ENCODE measurements around the gene RCC2. TPM values are rescaled to one million over a fixed set of nuclear protein-coding genes. Genes with fewer than 3 reads are reported as not detected.

The RCC2 gene
- total RNA-seq, 1 donor from 2014 or later: 72.0 TPM

DNA sequence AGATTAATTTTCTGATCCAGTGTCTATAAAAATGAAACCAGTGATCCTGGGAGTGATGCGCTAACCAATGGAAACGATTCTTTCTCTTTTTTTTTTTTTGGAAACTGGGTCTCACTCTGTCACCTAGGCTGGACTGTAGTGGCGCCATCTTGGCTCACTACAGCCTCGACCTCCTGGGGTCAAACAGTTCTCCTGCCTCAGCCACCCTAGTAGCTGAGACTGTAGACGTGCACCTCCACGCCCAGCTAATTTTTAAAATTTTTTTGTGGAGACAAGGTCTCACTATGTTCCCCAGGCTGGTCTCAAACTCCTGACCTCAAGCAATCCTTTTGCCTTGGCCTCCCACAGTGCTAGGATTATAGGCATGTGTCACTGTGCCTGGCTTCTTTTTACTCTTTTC, 3.4 kb upstream of the RCC2 start:
- no peak for DNase-seq (ENCODE audit: low read depth in 2 of 2)

DNA sequence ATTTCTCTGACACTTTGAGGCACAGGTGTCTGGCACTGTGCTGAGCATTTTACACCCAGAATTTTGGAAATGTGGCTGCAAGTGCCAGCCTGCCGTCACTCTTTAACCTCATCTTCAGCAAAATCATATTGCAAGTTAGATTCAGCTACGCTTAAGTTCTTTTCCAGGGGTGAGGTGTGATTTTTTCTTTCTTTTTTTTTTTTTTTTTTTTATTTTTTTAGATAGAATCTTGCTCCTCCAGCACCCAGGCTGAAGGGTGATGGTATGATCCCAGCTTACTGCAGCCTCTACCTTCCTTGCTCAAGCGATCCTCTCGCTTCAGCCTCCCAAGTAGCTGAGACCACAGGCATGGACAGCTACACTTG, 2.5 kb upstream of the RCC2 start:
- no peak for DNase-seq (ENCODE audit: low read depth in 2 of 2)

DNA sequence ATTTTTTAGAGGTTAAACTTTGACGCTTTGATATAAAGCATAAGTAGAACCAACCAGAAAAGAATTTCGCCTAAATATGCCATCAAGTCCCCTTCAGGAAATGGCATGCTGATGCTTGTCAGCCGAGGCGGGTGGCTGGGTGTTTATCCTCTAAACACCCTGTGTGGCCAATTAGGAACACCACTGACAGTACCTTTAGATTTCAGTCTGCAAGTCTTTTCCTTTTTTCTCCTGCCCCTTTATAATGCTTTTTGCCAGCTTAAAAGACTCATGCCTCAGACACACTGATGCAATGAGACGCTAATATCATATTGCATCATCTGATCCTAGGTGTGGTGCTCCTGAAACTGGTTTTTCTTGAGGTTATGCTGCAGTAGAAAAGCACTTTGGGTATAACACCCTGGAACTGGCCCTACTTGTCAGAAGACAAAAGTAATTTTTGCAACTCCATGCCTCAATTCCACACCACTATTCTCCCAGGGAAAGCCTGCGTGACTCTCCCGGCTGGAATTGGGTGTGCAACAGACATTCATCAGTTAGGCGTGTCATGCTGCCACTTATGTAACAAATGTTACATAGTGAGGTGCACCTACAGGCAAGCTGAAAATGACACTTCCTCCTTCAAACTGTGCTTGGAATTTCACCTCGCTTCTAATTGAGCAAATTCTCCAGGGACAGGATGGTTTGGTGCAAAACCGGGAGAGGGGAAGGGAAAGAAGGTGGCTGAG, 2.0 kb upstream of the RCC2 start:
- DNase-seq (ENCODE audit: low read depth in 2 of 2): no peak

DNA sequence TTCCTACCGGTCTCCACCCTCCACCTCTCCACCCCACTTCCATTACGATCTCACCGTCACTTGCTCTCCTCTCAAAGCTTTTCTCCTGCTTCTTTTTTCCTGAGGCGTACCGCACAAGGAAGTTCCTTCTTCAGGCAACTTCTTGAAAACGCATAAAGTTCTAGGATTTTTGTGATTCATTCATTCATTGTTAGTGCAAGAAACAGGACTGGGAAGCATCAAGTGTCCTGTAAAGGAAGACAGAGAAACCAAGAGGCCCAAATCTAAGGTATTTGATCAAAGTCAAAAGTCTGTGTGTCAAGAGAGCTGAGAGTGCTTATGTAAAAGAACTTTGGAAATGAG, 1.3 kb upstream of the RCC2 start:
- DNase-seq (ENCODE audit: low read depth in 2 of 2): no peak

DNA sequence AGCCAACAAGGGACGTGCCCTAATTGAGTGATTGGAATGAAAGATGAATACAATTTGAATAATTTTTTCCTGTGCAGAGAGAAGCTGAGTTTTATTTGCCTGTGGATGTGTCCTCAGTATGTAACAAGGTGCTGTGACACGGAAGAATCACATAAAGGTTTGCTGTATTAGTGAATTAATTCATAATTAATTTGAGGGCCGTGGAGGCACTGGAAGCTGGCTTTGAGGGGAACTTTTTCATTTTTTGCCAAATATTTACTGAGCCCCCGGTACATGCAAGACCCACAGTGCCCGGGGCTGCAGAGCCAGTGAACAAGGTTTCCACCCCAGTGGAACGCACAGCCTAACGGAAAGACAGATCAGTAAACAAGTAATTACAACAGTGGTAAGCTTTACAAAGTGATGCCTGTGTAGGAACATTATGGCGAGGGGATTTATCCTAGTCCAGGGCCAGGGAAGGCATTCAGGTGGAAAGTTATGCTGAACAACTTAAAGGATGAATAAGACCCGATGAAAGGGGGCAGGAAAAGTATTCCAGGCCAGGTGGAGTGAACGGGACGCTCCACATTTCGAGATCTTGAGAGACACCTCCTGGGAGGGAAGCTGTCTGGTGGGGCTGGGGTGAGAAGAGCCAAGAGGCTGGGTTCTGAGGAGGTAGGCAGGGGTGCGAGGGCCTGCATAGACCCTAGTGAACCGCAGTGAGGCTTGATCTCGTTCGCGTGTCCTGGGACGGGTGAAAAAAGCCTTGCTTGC, 773 bp upstream of the RCC2 start:
- DNase-seq (ENCODE audit: low read depth in 2 of 2): no peak

DNA sequence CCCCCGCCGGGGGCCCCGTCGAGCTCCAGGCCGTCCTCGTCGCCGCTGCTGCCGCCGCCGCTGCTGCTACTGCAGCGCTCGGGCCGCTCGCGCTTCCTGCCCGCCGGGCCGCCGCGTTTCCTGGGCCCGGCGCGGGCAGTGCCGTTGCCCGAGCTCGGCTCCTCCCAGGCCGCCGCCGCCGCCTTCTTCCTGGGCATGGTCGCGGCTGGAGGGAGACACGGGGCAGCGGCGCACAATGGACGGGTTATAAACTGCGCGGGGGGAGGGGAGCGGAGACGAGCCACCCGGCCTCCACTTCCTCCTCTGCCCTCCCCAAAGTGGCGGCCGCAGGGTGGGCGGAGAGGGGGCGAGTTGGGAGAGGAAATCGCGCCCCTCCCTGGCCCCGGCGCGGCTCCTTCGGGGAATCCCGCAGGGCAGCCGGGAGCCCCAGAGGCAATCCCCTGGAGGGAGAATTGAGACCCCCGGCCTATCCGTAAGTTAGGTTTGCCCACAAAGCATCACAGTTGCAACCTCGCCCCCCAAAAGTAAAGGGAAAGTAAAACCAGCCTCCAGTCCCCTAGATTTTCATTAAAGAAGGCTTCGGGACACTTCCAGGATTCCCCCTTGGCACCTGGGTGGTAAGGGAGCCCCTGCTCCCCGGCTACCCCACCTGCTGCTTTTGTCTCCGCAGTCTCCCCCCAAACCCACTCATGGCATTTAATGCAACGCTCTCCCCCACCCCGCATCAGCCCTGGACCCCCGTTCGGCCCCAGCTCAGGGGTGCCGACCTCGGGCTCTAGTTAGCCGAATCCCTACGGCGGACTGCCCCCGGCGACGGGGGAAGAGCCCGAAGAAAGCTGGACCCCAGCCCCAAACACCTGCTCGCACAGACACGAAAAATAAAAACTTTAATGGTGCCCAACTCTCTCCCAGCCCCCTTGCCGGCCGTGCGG, 893 bp downstream of the RCC2 start:
- peak in 1 of 2 donors; percentile 80 for DNase-seq (ENCODE audit: low read depth in 2 of 2)

DNA sequence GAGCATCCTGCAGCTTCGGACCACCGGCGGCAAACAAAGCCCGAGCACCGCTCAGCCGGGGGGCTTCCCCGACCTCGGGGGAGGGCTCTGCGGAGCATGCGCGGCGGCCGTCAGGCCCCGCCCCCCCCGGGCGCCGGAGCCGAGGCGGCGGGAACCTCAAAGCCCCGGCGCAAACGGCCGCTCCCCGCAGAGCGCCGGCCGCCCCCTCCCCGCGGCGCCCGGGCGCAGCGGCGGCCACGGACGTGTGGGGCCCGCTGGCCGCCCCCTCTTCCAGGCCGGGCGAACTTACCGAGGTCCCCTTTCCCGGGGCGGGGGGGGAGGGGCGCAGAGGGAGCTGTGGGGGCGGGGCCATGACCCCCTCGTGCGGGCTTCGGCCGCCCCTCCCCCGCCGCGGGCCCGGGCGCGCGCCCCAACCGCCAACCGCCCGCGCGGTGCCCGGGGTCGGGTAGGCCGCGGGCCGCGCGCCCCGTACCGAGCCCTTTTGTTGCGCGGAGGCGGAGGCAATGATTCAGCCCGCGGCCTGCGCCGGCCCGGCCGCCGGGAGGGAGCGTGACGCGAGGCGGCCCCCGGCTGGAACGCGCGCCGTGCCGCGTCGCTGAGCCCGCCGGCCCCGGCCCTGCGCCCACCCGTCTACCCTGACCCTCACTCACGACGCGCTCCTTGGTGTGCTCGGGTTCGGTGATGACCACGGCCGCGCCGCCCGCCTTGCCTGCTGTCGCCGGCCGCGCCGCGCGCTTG, 1.7 kb downstream of the RCC2 start:
- peak in 1 of 2 donors; percentile 49 for DNase-seq (ENCODE audit: low read depth in 2 of 2)

DNA sequence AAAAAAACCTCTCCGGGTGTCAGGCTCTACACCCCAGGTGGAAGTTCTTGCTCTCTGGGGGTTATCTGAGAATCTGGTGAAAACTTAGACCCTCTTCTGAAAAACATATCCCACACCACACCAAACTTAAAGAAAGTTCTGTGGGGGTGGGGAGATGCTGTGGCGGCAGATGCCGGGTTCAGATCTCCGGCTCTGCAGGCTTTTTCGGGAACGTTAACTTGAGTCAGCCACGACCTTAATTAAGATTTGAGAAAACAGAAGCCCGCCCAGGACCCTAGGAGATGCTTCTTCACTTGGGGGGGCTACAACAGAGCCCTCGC, 2.3 kb downstream of the RCC2 start:
- no peak for DNase-seq (ENCODE audit: low read depth in 2 of 2)

DNA sequence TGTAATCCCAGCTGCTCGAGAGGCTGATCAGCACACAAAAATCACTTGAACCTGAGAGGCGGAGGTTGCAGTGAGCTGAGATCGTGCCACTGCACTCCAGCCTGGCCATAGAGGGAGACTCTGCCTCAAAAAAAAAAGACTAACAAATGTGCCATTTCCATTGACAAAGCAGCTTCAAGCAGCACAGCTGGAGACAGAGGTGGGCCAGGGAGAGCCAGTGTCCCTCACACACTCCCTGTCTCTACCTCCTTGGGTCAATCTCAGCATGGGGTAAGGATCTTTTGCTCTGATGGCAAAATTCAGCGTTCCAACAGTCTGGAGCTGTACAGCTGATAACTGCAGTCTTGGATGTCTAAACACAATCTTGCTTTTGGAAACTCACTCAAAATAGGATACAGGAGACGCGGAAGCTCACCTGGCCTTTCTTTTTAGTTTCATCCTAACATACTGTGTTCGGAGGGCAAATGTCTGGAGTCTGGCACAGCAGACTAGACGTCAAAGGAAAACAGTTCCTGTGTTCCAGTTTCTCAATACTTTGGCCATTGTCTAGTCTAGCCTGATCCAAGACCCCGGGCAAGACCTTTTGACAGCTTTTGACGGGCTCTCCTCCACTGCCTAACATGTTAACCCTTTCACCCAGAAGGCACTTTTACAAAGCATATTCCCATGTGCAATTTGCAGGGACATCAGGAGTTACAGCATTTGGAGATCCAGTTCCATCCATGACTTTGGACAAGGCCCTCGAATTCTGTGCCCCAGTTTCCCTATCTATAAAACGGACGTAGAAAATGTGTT, 2.9 kb downstream of the RCC2 start:
- peak in 1 of 2 donors; percentile 12 for DNase-seq (ENCODE audit: low read depth in 2 of 2)

DNA sequence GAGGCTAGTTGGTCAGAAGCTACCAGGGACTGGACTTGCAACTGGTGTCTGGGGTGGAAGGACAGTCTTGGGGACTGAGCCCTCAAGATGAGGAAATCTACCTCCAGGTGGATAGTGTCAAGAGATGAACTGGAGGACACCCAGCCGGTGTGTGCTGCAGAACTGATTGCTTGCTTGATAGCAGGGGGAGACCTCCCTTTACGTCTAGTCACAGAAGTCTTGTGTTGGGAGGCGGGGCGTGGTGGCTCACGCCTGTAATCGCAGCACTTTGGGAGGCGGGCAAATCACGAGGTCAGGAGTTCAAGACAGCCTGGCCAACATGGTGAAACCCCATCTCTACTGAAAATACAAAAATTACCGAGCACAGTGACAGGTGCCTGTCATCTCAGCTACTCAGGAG, 4.9 kb downstream of the RCC2 start:
- DNase-seq (ENCODE audit: low read depth in 2 of 2): no peak

DNA sequence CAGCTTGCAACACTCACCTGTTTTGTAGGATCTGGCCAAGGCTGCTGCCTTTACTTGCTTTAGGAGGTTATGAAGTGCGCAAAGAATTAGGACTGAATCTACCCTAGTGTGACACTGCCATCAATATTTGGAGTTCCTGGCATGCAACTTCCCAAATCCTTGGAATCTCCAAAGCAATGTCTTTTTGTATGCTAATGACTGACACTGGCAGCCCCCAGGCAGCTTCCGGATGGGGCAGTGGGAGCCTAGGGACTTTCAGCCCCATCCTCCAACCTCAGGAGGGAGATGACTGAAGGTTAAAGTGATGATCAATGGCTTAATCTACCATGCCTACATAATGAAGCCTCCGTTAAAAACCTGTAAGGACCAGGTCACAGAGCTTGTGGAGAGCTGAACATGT, 5.5 kb downstream of the RCC2 start:
- no peak for DNase-seq (ENCODE audit: low read depth in 2 of 2)

DNA sequence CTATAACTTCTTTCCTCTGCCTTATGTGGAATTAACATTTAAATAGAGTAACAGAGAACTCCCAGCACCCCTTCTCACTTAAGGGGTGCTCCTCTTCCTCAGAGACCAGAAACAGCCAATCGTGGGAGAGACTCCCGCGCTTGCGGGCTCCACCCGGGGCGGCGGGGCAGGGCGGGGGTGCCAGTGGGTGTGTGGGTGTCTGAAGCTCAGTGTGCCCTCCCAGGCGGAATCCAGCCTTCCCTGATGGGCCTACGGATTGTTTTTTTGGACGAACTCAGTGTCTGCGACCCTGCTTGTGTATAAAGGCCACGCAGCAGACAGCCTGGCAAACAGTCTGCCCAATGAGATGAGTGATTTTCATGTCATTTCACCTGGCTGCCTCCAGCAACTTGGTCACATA, 6.2 kb downstream of the RCC2 start:
- DNase-seq (ENCODE audit: low read depth in 2 of 2): no peak

DNA sequence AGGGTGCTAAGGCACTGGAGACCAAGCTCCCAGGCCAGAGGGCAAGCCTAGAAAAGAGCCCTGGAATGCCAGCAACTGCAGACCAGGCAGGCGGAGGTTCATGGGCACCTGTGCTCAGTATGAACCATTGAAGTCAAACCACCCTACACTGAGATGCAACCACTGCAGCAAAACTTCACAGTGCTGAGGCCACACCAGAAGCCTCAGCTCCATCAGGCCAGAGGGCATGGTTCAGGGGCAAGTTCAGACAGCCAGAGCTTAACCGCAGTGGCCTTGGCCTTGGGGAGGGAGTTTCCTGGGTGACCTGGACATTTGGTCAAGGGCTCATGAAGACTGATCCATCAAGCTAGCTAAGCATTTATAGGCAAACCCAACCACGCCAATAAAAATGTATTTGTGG, 7.1 kb downstream of the RCC2 start:
- no peak for DNase-seq (ENCODE audit: low read depth in 2 of 2)

DNA sequence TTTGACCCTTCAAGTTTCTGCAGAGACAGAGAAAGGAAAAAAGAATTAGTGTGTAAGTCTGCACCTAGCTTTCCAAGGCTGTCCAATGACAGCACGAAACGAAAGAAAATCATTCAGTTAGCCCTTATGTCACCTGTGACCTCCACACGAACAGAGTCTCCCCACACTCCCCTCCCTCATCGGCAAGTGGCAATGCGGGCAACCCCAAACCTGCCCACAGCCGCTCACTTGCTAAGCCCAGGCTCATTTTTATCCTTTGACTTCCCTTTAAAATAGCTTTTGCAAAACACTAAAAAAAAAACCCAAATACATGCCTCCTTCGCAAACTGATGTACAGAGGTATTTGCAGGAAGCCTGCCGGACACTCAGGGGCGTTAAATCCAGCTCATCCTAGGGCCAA, 10.3 kb downstream of the RCC2 start:
- no peak for DNase-seq (ENCODE audit: low read depth in 2 of 2)

DNA sequence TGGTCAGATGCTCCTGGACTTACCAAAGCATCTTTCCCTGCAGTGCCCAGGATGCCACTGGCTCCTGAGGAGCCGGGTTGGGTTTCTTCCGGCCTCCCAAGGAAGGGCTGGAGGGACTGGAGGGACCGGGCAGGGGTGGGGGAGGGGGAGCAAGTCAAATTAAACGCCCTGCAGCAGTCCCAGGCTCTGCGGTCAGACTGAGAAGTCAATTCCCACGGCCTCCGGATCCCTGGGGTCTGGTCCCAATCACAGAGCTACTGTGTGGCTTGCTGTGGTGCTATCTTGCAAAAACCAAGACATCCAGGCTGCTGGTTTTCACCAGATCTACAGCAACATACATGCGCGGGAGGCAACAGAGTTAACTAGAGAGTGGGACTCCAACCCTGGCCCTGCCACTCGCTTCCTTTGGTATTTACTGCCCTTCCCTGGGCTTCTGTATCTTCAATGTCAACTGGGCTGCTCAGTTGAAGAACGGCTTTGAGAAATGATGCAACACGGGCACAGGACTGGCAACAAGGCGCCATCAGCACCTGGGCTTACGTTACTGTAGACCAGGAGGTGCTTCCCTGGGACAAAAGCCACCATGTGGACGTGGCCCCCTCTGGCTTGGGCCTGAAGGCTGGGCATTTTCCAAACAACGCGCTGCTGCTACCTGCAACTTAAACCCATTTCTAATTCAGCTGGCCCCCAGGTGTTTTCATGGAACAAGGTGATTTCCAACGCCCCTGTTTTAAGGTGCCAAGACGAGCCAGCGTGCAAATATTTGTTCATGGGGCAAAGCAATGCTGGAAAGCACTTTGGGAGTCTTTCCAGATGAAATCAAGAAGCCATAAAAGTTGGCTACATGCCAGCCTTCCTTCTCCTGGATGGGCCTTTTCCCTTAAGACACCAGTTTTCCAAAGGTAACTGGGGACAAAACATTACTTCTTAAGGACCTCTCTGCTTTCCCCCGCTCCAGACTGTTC, 11.5 kb downstream of the RCC2 start:
- DNase-seq (ENCODE audit: low read depth in 2 of 2): no peak

DNA sequence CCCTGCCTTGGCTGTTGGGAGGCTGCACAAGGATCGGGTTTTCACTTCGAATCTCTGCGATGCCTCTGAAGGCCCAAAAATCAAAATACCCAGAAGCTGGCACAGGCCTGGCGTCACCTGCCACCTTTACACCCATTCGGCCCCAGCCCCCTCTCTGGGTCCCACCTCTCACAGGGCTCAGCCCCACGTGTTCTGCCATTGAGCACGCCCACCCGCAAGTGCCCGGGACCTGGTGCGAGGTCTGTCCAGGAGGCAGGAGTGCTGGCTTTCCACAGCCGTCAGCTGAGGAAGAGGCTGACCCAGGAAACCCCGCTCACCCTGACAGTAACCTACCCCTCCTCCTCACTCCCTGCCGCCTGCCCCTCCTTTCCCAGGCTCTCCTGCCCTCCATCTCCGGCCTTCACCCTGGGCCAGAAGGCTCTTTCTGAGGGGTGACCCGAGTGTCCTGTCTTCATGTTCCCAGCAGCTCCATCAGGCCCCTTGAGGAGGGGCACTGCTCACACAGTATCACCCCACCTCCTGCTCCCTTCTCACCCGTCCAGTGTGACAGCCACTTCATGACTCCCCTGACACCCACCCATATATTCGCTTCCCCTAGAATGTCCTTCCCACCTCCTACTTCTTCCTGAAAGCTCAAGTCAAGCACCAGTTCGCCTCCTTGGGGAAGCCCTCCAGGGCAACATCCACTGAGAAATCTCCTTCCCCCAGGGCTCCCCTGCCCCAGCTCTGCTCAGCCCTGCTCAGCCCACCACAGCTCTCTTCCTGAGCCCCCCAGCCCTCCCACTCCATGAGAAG, 13.5 kb downstream of the RCC2 start:
- no peak for DNase-seq (ENCODE audit: low read depth in 2 of 2)

DNA sequence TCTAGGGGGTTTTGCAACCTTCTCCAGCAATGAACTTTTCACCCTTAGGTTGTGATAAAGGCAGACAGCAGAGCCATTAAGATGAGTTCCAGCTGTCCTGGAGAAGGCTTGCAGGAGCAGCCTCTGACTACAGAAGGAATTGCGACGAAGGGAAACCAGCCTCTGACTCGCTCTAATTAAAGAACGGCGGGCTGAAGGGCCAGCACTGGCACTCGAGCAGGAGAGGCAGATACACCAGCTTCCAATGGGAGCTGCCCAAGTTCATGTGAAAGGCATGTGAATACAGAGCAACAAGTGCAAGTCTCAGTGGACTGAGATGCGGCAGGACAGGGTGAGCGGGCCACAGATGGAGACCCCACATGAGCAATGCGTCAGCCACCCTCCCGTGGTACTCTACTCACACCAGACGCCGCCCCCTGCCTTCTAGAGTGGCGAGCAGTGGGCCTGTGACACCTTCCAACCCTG, 15.7 kb downstream of the RCC2 start:
- no peak for DNase-seq (ENCODE audit: low read depth in 2 of 2)

DNA sequence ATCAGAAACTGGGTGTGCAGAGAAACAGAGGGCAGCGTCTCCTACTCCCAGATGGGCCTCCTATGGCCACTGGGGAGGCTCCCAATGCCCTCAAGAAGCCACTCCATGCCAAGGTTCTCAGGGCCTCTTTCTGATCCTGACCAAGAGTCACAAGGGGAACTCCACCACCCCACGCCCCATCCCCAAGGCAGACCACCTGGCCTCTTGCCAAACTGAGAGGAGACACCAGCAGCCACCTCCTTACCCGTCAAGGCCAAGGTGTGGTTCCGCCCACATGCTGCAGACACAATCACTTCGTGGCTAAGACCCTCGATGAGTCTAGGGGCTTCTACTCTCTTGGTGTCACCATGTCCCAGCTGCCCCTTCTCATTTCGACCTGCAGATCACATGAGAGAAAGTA, 17.0 kb downstream of the RCC2 start:
- no peak for DNase-seq (ENCODE audit: low read depth in 2 of 2)

DNA sequence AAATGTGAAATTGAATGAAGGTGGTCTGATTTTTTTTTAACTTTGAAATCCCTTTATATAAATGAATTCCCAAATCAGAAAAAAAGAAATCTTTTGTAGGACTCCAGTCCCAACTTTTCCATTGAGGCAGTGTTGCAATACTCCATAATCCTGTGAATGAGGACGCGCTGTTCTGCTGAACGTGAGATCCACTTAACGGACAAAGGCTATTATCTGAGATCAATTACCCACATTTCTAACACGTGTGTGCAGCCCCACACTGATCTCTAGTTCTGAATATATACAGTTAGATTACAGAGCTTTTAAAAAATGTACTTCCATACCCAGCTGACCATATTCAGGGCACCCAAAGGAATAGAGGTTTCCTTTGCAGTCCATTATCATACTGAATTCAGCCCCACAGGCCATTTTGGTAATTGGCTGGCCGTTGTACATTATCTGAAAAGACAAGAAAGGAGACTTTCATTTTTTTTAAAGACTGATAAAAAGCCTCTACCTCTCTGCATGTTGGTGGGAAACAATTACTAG, 19.0 kb downstream of the RCC2 start:
- DNase-seq (ENCODE audit: low read depth in 2 of 2): no peak

Data from dermis microvascular lymphatic vessel endothelial cell (primary cell).